Placental pericyte (primary cell): ENCODE measurements around the gene ITGB3. TPM values are rescaled to one million over a fixed set of nuclear protein-coding genes. Genes with fewer than 3 reads are reported as not detected.

ENCODE experiments used
- small RNA-seq: library from RNA; depleted of rRNA; stranded (forward); fragments of <200 nt; gene quantifications from one replicate; pipeline ENCODE3, GENCODE V24; 2012; ENCODE audit warnings: low replicate concordance
- total RNA-seq: library from RNA; depleted of rRNA; stranded (reverse); fragments of >200 nt; gene quantifications from 2 replicates; pipeline ENCODE4 v1.2.3, GENCODE V29; 2012

The ITGB3 gene
- 64.6 and 125 TPM in 2 replicates for total RNA-seq

DNA sequence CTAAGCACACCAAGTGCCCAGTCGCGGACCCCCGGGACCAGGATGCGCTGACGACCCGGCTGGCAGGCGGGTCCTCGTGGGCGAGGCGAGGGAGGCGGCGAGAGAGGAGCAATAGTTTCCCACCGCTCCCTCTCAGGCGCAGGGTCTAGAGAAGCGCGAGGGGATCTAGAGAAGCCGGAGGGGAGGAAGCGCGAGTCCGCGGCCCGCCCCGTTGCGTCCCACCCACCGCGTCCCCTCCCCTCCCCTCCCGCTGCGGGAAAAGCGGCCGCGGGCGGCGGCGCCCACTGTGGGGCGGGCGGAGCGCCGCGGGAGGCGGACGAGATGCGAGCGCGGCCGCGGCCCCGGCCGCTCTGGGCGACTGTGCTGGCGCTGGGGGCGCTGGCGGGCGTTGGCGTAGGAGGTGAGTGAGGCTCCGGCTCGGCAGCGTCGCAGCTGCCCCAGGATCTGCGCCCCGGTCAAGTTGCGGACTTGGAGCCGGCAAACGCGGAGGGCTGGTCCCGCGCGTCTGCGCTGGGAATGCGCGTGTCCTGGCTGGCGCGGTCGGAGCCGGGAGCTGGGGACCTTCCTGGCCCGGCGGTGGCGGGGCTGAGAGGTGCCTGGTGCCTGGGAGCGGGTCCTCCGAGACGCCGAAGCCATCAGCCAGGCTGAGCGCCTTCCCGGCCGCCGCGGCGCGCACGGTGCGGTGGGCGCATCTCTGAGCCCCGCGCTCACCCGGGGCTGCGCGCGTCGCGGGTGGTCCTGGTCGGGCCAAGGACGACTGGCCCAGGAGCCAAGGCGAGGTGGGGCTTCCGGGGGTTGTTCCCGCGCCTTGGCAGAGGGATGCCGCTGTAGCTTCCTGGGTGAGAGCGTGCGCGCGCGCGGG lies at the start of gene ITGB3:
Gene ITGB3 (plus strand): TSS at position 287 of the 862 bp plus-strand sequence. CDS start 35 bp downstream, at position 322.

DNA sequence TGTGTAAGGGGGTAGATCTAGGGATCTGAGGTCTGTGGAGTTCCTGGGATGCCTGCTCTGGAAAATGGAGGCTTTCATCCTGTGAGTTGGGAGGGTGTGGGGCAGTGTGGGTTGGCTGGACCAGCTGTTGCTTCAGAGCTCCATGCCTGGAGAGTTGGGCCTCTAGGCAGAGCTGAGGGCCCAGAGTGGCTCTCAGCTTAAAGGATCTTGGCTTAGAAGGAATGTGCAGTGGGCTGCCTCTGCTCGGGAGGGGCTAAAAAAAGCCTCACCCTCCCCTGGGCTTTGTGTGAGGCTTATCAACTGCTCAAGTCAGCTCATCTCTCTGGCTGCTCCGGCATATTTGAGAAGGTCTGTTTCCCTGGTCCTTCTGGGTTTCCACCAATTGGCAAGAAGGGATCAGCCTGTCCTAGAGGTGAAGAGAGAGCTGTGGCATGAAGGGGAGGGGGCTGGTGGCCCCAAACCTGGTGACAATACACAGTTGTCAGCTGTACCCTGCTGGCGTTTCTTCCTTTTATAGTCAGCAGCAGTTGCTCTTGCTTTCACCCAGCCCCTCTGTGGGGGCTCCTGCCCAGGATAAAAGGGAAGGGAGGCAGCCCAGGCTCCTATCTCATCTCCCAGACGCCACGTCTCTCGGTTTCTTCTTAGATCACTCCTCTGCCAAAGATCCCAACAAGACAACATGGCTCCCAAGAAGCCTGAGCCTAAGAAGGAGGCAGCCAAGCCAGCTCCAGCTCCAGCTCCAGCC lies 44.7 kb upstream of the ITGB3 start, which contains the start of gene MYL4:
Gene MYL4 (plus strand): TSS at position 605 of the 745 bp plus-strand sequence. CDS start 75 bp downstream, at position 680.

DNA sequence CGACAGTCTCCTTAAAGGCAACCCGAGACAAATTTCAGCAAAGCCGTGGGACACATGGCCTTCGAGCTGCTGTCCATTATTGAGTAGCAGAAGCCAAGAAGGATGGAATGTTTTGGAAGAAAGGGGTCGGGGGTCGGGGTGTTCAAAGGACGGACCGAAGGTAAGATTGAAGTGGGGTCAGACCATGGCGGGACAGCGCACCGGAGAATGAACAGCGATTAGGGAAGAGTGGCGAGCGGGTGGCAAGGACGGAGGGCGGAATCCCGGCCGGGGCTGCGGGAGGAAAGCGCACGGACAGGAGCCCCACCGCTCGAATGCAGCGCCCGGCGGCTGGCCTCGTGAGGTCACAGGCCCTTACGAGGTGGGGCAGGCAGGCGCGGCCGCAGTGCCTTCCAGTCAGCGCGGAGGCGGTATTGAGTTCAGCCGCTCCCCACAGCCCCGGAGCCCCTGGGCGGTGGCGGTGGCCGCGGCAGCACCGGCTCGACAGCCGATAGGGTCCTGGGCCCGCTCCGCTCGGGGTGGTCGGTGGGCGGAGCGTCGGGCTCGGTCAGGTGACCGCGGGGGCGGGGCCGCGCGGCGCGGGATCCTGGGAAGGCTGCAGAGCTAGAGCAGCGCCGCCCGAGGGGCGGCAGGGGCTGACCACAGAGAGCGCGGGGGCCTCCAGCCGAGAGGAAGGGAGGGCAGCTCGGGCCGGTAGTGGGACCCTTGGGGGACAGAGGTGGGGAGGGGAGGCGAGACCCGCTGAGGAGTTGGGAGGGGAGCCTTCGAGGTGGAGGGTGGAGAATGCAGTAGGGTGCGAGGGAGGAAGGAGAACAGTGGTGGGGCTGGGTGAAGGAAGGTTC lies 70.0 kb downstream of the ITGB3 start, which contains the start of gene EFCAB13:
Gene EFCAB13 (plus strand): TSS at position 574 of the 842 bp plus-strand sequence. CDS start 4,399 bp downstream, outside the sequence.

Small RNA genes lying within 50 kb of the gene (small RNA-seq; reads per million reads assigned to genes)
- gene RNU7-186P: not detected

Other genes with a start within 250 kb of the ITGB3 start
- 70.7 and 145 TPM in 2 replicates for gene CDC27, start 64.5 kb upstream of the ITGB3 start, total RNA-seq
- not detected in 2 replicates for gene MYL4, start 44.5 kb upstream of the ITGB3 start, total RNA-seq
- gene EFCAB13, start 70.1 kb downstream of the ITGB3 start, total RNA-seq: 4.2 and 6.2 TPM in 2 replicates